ENCODE results near the gene SAMD1. TPM values are rescaled to one million over a fixed set of nuclear protein-coding genes. Genes with fewer than 3 reads are reported as not detected.
"Not testable (repeated sequence)": the region's sequence is repeated elsewhere in the genome, so short reads cannot be mapped to it uniquely, and the experiment has no call there.

Gene SAMD1
- total RNA-seq, 1 experiment from 2014 or later, result 62.2 TPM

- H3K27ac ChIP-seq (ENCODE audit: low read length), result no peak overlapping the region
- H3K36me3 ChIP-seq (ENCODE audit: low read depth, low read length), result peaks cover 6% of the 10 kb centered on the region
- H3K9me2 ChIP-seq (replicated peaks; ENCODE audit: low read length), result no peaks in the 10 kb centered on the region
- peaks cover 4% of the 10 kb centered on the region; the same call in 1 of the 2 replicates for H3K9me3 ChIP-seq (ENCODE audit: low read length)
- intact Hi-C loops (cut with micrococcal nuclease), result no loop called here
- ATAC-seq (peak; percentile 67), DNase-seq (peak; percentile 60)
- H3K4me1 ChIP-seq (ENCODE audit: insufficient read depth, low read length), result no peaks in the 10 kb centered on the region
- TF ChIP-seq EZH2 (IDR thresholded peaks at IDR 0.05; ENCODE audit: low read length, unreplicated experiment), result no peak
- TF ChIP-seq, protein P1, sequence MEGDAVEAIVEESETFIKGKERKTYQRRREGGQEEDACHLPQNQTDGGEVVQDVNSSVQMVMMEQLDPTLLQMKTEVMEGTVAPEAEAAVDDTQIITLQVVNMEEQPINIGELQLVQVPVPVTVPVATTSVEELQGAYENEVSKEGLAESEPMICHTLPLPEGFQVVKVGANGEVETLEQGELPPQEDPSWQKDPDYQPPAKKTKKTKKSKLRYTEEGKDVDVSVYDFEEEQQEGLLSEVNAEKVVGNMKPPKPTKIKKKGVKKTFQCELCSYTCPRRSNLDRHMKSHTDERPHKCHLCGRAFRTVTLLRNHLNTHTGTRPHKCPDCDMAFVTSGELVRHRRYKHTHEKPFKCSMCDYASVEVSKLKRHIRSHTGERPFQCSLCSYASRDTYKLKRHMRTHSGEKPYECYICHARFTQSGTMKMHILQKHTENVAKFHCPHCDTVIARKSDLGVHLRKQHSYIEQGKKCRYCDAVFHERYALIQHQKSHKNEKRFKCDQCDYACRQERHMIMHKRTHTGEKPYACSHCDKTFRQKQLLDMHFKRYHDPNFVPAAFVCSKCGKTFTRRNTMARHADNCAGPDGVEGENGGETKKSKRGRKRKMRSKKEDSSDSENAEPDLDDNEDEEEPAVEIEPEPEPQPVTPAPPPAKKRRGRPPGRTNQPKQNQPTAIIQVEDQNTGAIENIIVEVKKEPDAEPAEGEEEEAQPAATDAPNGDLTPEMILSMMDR (conservative IDR thresholded peaks at IDR 0.05; ENCODE audit: low read depth, low read length), result peak; percentile 97
- ChIA-PET POLR2A (ENCODE audit: unreplicated experiment) (no interaction called here), CTCF (interaction anchor here (0.9 kb wide), 1 partner anchor 26 kb away, joined by 3 read pairs; no protein-coding TSS in a partner anchor)
- no peak overlapping the region for H3K4me2 ChIP-seq (ENCODE audit: low read length)
- no peaks in the 10 kb centered on the region for H3F3A ChIP-seq (ENCODE audit: low read length, unreplicated experiment)
- no peaks in the 10 kb centered on the region for H3K79me2 ChIP-seq (ENCODE audit: low read length)
- no peaks in the 10 kb centered on the region for H3K27me3 ChIP-seq (ENCODE audit: low read length)
- H3K4me3 ChIP-seq (ENCODE audit: low read length), result no peak overlapping the region
- BruUV-seq (replicated peaks), result no TSS peak
- no peaks in the 10 kb centered on the region for H4K20me1 ChIP-seq (ENCODE audit: low read length)
- H2AFZ ChIP-seq (ENCODE audit: low read length), result no peak overlapping the region
- H3K9ac ChIP-seq (ENCODE audit: low read length), result no peak overlapping the region
Observed at GRCh38 chr19:14048443-14049153, 42.0 kb downstream of the SAMD1 start.

DNA sequence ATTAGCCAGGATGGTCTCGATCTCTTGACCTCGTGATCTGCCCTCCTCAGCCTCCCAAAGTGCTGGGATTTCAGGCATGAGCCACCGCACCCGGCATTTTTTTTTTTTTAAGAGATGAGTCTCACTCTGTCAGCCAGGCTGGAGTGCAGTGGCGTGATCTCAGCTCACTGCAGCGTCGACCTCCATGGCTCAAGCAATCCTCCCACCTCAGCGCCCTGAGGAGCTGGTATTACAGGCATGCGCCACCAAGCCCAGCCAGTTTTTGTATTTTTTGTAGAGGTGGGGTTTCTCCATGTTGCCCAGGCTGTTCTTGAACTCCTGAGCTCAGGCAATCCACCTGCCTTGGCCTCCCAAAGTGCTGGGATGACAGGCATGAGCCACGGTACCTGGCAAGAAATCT is 42.7 kb downstream of the SAMD1 start:
- BruUV-seq (replicated peaks); H3K4me2 ChIP-seq (ENCODE audit: low read length); DNase-seq; H3K9me3 ChIP-seq (ENCODE audit: low read length); H3K27ac ChIP-seq (ENCODE audit: low read length); H3K36me3 ChIP-seq (ENCODE audit: low read depth, low read length); H3K4me3 ChIP-seq (ENCODE audit: low read length); H2AFZ ChIP-seq (ENCODE audit: low read length); H3K27me3 ChIP-seq (ENCODE audit: low read length); H3K4me1 ChIP-seq (ENCODE audit: insufficient read depth, low read length); H3K9ac ChIP-seq (ENCODE audit: low read length); H3K79me2 ChIP-seq (ENCODE audit: low read length); intact Hi-C loops (cut with micrococcal nuclease); H3F3A ChIP-seq (ENCODE audit: low read length, unreplicated experiment); ATAC-seq; POLR2A ChIA-PET (ENCODE audit: unreplicated experiment); H4K20me1 ChIP-seq (ENCODE audit: low read length); H3K9me2 ChIP-seq (replicated peaks; ENCODE audit: low read length): not testable (repeated sequence)
- CTCF ChIA-PET, result interaction anchor here (0.9 kb wide), 1 partner anchor 25 kb away, joined by 3 read pairs; no protein-coding TSS in a partner anchor

GRCh38 chr19:14042659-14043608 is 47.6 kb downstream of the SAMD1 start:
- POLR2A ChIA-PET (ENCODE audit: unreplicated experiment); H3K79me2 ChIP-seq (ENCODE audit: low read length); H3K4me3 ChIP-seq (ENCODE audit: low read length); H3K4me1 ChIP-seq (ENCODE audit: insufficient read depth, low read length); H3K4me2 ChIP-seq (ENCODE audit: low read length); H4K20me1 ChIP-seq (ENCODE audit: low read length); H3K27ac ChIP-seq (ENCODE audit: low read length); H3K9ac ChIP-seq (ENCODE audit: low read length); H3K9me3 ChIP-seq (ENCODE audit: low read length); H3K27me3 ChIP-seq (ENCODE audit: low read length); CTCF ChIA-PET; BruUV-seq (replicated peaks); H3F3A ChIP-seq (ENCODE audit: low read length, unreplicated experiment); H3K36me3 ChIP-seq (ENCODE audit: low read depth, low read length); H3K9me2 ChIP-seq (replicated peaks; ENCODE audit: low read length); intact Hi-C loops (cut with micrococcal nuclease): not testable (repeated sequence)
- peak overlapping the region; percentile 46; the same call in 1 of the 2 replicates for H2AFZ ChIP-seq (ENCODE audit: low read length)
- peak; percentile 69 for DNase-seq
- TF ChIP-seq, protein P1 (conservative IDR thresholded peaks at IDR 0.05; ENCODE audit: low read depth, low read length), result peak; percentile 68
- ATAC-seq, result peak; percentile 73

Measured in PC-3 (cell line).